Stimulated activated CD4-positive, alpha-beta T cell treated with anti-CD3 and anti-CD28 coated beads, Interleukin-15, amount 100 ng/mL, for 1 hour (primary cell): Measurements from ENCODE around the gene ATP5F1D.
A peak's percentile ranks its signal among the peaks of the same experiment; 100 is the strongest.

Experiments
- DNase-seq, 2 donors: peaks; one replicate each; pipeline ENCODE4 v3.0.0-alpha.2; 2020; ENCODE audit warnings: low read depth in 1 of 2, low spot score in 1 of 2

The ATP5F1D gene

DNA sequence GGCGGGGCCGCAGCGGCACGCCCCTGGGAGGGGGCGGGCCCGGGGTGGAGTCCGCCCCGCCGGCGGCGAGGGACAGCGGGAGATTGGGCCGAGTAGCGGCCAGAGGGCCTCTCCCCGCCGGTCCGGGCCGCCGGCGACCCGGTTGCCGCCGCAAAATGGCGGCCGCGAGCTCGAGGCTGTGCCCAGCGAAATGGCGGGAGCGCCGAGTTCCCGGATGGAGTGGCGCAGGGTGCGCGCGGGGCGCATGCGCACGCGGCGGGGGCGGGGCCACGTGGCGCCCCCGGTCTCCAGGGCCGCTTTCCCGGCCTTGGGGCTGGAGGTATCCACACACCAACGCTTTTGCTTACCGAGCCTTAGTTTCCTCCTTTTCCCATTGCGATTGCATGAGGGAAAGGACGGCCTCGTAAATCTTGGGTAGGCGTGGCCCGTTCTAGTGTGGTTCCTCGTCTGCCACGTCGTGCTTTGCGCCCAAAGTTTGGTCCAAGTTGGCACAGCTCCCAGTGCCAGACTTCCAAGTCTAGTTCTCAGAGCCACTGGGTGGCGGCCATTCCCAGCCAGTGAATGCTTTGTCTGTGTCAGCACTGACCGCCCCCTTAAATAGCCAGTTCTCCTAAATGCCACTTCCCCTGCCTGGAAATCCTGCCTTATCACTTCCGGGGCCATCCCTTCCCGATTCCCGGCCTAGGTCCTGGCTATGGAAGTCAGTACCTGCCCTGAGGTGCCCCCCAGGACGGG lies 28.1 kb downstream of the ATP5F1D start:
- DNase-seq = peak; percentile 78 to 81

DNA sequence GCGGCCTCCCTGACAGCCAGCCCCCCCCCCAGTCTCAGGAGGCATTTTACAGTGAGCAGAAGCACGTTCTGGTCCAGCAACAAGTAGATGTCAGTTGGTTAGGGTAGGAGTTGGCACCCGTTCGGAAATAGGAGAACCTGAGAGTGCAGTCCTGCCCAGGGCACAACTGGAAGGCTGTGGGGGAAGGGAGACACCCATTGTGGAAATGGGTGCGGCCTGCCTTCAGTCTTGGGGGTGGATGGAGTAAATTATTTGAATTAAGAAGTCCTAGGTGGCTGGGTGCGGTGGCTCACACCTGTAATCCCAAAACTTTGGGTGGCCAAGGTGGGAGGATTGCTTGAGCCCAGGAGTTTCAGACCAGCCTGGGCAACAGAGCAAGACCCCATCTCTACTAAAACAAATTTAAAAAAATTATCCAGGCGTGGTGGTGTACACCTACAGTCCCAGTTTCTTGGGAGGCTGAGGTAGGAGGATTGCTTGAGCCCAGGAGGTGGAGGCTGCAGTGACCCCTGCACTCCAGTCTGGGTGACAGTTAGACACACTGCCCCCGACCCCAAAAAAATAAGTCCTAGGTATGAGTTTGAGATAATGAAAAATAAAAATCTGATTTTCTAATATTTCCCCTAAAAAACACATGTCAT lies 28.8 kb downstream of the ATP5F1D start:
- DNase-seq = no peak

GRCh38 chr19:1270854-1271527 lies 29.4 kb downstream of the ATP5F1D start:
- no peak for DNase-seq

DNA sequence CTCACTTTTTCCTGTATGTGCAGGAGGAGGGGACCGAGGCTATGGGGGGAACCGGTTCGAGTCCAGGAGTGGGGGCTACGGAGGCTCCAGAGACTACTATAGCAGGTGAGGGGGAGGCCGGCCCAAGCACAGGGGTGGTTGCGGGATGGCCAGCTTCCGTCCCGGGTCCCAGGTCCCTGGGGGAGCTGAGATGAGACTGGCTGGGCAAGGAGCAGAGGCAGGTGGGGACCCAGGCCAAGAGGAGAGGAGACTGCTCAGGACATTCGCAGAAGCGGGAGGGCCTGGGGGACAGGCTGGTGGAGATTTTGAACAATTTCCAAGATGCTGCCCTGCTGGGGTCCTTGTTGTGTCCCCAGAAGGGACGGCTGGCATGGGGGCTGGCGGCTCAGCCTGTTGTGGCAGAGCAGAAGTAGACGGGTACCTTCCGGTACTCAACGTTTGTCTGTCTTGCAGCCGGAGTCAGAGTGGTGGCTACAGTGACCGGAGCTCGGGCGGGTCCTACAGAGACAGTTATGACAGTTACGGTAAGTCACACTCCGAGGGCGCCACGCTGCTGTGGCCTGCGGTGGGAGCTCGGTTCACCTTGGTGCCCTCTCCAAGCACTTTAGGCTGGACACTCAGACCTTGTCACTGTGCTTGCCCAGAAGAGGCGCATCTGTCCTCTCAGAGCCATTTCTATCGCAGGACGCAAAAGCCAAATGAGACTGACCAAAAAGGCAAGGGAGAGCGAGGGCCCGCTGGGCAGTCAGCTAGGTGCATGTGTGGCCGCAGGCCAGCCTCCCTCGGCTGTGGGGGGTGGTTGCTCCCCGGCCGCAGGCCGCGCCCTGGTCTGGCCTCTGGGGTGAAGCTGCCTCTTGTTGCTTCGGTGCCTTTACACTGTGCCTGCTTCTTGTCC lies 30.2 kb downstream of the ATP5F1D start:
- DNase-seq = no peak

DNA sequence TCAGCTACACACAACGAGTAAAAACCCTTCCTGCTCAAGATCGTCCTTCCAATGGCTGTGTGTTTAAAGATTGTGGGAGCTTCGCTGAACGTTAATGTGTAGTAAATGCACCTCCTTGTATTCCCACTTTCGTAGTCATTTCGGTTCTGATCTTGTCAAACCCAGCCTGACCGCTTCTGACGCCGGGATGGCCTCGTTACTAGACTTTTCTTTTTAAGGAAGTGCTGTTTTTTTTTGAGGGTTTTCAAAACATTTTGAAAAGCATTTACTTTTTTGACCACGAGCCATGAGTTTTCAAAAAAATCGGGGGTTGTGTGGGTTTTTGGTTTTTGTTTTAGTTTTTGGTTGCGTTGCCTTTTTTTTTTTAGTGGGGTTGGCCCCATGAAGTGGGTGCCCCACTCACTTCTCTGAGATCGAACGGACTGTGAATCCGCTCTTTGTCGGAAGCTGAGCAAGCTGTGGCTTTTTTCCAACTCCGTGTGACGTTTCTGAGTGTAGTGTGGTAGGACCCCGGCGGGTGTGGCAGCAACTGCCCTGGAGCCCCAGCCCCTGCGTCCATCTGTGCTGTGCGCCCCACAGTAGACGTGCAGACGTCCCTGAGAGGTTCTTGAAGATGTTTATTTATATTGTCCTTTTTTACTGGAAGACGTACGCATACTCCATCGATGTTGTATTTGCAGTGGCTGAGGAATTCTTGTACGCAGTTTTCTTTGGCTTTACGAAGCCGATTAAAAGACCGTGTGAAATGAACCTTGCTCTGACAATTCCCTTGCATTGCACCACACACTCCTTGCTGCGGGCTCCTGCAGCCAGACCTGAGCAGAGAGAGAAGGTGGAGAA lies 31.1 kb downstream of the ATP5F1D start:
- DNase-seq = no peak

DNA sequence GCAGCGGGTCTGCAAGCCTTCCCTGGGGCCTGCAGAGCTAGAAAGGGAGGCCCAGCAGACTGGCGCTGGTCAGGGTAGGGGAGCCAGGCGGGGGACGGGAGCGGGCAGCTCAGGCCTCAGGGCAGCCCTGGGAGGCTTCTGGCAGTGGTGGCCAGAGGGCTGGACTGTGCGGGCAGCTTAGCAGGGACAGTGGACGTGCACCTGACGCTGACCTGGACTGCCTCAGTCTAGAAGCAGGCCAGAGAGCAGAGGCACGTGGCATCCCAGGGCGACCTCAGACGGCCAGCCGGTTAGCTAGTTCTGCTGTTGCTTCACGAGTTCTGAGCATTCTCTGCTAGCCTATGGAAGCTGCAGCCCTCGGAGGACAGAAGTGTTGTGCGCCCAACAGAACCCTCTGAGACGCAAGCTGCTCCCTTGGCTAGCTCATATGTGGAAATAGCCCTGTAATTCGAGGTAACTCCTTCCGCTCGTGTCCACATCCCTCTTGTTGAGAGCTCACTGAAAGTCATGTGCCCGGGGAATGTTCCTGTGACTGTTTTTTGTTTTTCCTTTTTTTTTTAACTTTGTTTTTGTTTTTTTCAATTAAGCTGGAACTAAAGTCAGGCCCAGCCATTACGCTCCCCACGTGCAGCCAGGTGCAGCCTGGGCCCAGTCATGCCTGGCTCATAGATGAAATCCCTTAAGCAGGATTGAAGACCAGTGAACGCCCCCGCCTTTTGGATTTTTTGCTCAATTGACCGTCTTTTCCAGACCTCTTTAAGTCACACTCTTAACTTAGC lies 31.9 kb downstream of the ATP5F1D start:
- no peak for DNase-seq

GRCh38 chr19:1274081-1274851 lies 32.7 kb downstream of the ATP5F1D start:
- DNase-seq = no peak

GRCh38 chr19:1274852-1275259 lies 33.3 kb downstream of the ATP5F1D start:
- DNase-seq = no peak

- peak; percentile 87 to 94 for DNase-seq
Measured at GRCh38 chr19:1275260-1275975, 33.9 kb downstream of the ATP5F1D start, which contains the start of gene FAM174C. Gene FAM174C, plus strand, starts transcription at chr19:1275530. Its CDS starts 20 bp downstream, at chr19:1275550.

DNA sequence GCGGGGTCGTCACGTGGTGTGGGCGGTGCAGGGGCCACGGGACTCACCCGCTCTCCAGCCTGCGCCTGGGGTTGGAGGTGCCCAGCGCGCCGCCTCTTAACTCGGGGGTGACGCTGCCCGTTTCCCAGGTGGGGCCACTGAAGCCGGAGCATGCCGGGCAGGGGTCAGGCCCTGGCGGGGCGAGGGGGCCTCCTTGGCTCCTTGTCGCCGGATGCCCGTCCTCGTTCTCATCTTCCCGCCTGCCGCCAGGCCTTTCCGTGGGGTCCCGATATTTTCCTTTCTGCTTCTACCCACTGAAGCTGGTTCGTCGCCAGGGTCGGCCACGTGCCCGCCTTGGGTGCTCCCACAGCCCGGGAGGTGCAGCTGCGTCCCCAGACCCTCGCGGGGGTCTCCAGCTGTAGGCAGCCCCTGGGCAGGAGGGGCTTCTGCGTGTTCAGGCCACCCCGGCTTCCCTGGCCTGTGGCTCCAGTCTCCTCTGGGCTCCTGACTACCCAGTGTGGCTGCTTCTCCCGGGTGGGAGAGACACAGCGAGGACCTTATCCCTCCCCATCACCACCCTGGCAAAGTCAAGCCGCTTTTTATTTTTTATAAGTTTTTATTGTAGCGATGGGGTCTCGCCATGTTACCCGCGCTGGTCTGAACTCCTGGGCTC lies 34.6 kb downstream of the ATP5F1D start:
- DNase-seq = no peak

DNA sequence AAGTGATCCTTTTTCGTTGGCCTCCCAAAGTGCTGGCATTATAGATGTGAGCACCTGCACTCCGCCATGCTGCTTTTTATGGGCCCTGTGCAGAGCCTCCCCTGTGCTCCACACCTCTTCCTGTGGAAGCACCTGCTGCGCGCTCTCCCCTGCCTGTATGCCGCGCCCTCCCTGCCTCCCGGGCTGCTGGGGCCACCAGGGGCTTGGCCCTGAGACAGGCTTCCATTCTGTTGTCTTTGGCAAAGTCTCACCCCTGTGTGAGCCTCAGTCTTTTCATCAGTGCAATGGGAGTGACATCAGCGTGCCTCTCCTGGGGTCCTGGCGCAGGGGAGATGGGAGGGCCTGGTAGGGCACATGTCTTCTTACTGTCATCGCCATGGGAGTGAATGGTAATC lies 35.1 kb downstream of the ATP5F1D start:
- no peak for DNase-seq

- no peak for DNase-seq
Measured at GRCh38 chr19:1277061-1277460, 35.5 kb downstream of the ATP5F1D start.

- DNase-seq = no peak
Measured at GRCh38 chr19:1278074-1278473, 36.5 kb downstream of the ATP5F1D start.

DNA sequence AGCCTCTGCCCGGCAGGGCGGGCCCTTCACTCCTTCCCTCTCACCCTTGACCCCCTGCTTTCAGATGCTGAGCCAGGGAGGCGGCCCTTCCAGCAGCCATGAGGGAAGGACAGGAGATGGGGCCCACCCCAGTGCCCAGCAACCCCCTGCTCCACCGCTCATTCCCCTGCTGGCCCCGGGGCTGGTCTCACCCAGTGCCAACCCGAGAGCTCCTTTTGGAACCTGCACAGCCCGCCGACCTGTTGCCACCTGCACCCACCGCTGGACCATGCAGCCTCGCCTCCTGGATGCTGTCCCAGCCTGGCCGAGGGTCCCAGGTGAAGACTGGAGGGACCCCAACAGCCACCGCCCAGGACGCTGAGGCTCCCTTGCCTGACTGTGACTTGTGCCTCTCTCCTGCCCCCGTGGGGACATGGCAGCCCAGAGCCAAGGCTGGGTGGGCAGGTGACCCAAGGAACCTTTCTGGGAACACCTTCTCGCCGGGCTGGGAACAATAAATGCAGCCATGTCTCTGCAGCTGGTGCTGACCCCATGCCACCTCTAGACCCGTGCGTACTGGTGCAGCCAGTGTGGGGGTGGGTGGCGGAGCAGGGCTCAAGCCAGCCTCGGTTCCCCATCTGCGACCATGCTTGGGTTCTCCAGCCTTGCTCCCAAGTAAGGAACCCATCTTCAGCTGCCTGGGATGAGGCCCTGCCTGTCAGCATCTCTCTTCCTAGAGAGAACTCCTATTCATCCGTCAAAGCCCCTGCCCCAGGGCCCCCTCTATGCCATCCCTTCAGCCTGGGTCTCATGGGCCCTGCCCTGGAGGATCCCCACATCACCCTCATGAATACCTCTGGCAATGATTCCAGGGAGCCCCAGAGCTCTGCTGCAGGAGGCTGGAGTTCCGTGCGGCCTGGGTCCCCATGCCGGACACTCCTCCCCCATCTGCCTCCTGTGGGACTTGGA lies 37.4 kb downstream of the ATP5F1D start:
- DNase-seq = no peak

DNA sequence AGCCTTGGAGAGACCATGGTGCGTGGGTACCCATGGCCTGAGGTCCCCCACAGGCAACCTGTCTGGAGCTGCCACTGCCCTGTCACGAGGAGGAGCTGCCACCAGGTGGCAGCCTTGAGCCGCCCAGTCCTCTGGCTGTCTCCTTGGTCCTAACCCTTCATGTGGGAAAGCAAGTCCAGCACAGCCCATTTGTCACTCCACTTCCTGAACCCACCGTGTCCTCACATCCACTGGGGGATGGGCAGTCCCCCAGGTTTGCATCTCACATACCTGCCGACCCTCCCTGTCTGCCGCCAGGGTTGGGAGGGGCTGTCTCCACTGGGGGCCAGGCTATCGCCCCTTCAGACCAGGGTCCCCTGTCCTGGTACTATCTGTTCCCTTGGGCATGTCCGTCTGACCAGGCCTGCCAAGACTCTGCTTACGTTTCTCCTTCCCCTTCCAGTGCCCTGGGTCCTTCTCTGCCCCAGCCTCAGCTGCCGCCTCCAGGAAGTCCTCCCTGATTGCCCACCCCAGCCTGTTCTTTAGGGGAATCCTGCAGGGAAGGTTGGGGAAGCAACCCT lies 38.3 kb downstream of the ATP5F1D start:
- DNase-seq = peak; percentile 55 to 67
